Ishikawa (cell line): ENCODE results near the gene NRXN3.

ENCODE experiments used
- CEBPB ChIP-seq: IDR thresholded peaks from 2 replicates; pipeline ENCODE4 v1.6.1; 2012
- CREB1 ChIP-seq: IDR thresholded peaks from 2 replicates; pipeline ENCODE4 v1.6.1; 2012; ENCODE audit warnings: low read depth
- EGR1 ChIP-seq: IDR thresholded peaks from 2 replicates; pipeline ENCODE4 v1.6.1; 2012
- EP300 ChIP-seq: IDR thresholded peaks from 2 replicates; pipeline ENCODE4 v1.6.1; 2012; ENCODE audit warnings: borderline replicate concordance
- FOXM1 ChIP-seq: IDR thresholded peaks from 2 replicates; pipeline ENCODE4 v1.6.1; 2012; ENCODE audit warnings: low read depth, borderline replicate concordance
- MAX ChIP-seq: IDR thresholded peaks from 2 replicates; pipeline ENCODE4 v1.6.1; 2012
- NFIC ChIP-seq: IDR thresholded peaks from 2 replicates; pipeline ENCODE4 v1.6.1; 2012
- RAD21 ChIP-seq: IDR thresholded peaks from 2 replicates; pipeline ENCODE4 v1.6.1; 2012; ENCODE audit warnings: low read depth
- REST ChIP-seq: IDR thresholded peaks from 2 replicates; pipeline ENCODE4 v1.6.1; 2012; ENCODE audit warnings: low read depth, mild to moderate bottlenecking
- TAF1 ChIP-seq: IDR thresholded peaks from 2 replicates; pipeline ENCODE4 v1.6.1; 2012; ENCODE audit warnings: low read depth, mild to moderate bottlenecking
- TCF12 ChIP-seq: IDR thresholded peaks from 2 replicates; pipeline ENCODE4 v1.6.1; 2012; ENCODE audit warnings: low read depth
- TEAD4 ChIP-seq: IDR thresholded peaks from 2 replicates; pipeline ENCODE4 v1.6.1; 2012
- USF1 ChIP-seq: IDR thresholded peaks from 2 replicates; pipeline ENCODE4 v1.6.1; 2012
- YY1 ChIP-seq: IDR thresholded peaks from 2 replicates; pipeline ENCODE4 v1.6.1; 2012; ENCODE audit warnings: low read depth
- ZBTB7A ChIP-seq: IDR thresholded peaks from 2 replicates; pipeline ENCODE4 v1.6.1; 2012; ENCODE audit warnings: low read depth

Gene NRXN3

GRCh38 chr14:79404874-79405511 lies 1234.8 kb downstream of the NRXN3 start:
- no peak for TF ChIP-seq TCF12
- TF ChIP-seq CEBPB = no peak
- TF ChIP-seq FOXM1 = no peak
- no peak for TF ChIP-seq USF1
- TF ChIP-seq CREB1 = no peak
- no peak for TF ChIP-seq ZBTB7A
- TF ChIP-seq MAX = no peak
- no peak for TF ChIP-seq YY1
- no peak for TF ChIP-seq REST
- TF ChIP-seq EP300 = no peak
- TF ChIP-seq EGR1 = no peak
- no peak for TF ChIP-seq TEAD4
- no peak for TF ChIP-seq NFIC
- TF ChIP-seq TAF1 = no peak
- TF ChIP-seq RAD21 = no peak

GRCh38 chr14:79405512-79405910 lies 1235.3 kb downstream of the NRXN3 start:
- TF ChIP-seq TAF1 (no peak), EP300 (no peak), REST (no peak), TEAD4 (no peak), MAX (no peak), EGR1 (no peak), CEBPB (no peak), FOXM1 (no peak), TCF12 (no peak), ZBTB7A (no peak), USF1 (no peak), YY1 (no peak)

GRCh38 chr14:79407572-79407971 lies 1237.4 kb downstream of the NRXN3 start:
- TF ChIP-seq CREB1 = no peak
- no peak for TF ChIP-seq MAX
- no peak for TF ChIP-seq CEBPB

- TF ChIP-seq ZBTB7A (no peak), USF1 (no peak), EGR1 (no peak), TEAD4 (no peak), RAD21 (no peak), CEBPB (no peak), REST (no peak), TAF1 (no peak), NFIC (no peak), MAX (no peak), YY1 (no peak), TCF12 (no peak), FOXM1 (no peak), EP300 (no peak), CREB1 (no peak)
Measured at GRCh38 chr14:79408696-79409095, 1238.5 kb downstream of the NRXN3 start.
